ENCODE measurements around the gene STAT1. TPM values are rescaled to one million over a fixed set of nuclear protein-coding genes. Genes with fewer than 3 reads are reported as not detected.
A peak's percentile ranks its signal among the peaks of the same experiment; 100 is the strongest.

STAT1 gene
- total and polyA plus RNA-seq, 10 of the 15 experiments (the other 5 are each of a cell fraction or from before 2014, with no cell fraction given), result 81.8 to 398 (median 307) TPM

GRCh38 chr2:190981733-190982132 lies 32.2 kb downstream of the STAT1 start:
- DNase-seq (ENCODE audit: low read depth, low spot score) (no peak), ATAC-seq (peak; percentile 26), FAIRE-seq (peak; percentile 47)
- H3K27me3 ChIP-seq (replicated peaks in 1 of 2; ENCODE audit: control insufficient read depth in 2 of 2, insufficient read depth in 2 of 2, low read length in 1 of 2), result no peaks in the 10 kb centered on the region
- H3K4me1 ChIP-seq (ENCODE audit: control insufficient read depth, insufficient read depth, low read length), result no peaks in the 10 kb centered on the region
- ChIA-PET CTCF (interaction anchor here (0.6 to 1.9 kb wide), 5 partner anchors 14 to 1078 kb away, joined by 3 to 5 read pairs (median 3); no protein-coding TSS in a partner anchor), RAD21 (ENCODE audit: unreplicated experiment) (interaction anchor here (0.9 to 1.0 kb wide), 2 partner anchors 34 to 48 kb away, joined by 3 read pairs; no protein-coding TSS in a partner anchor), POLR2A (no interaction called here), SMC1A (ENCODE audit: uncharacterized antibody, unreplicated experiment) (interaction anchor here (1.0 to 1.5 kb wide), 4 partner anchors 8 to 31 kb away, joined by 3 to 8 read pairs (median 4); no protein-coding TSS in a partner anchor)
- H3K9me3 ChIP-seq (replicated peaks; ENCODE audit: control insufficient read depth, insufficient read depth, low read length), result no peaks in the 10 kb centered on the region
- BruUV-seq (replicated peaks), result TSS peak; percentile 5
- no peak overlapping the region for H3K9ac ChIP-seq (ENCODE audit: control insufficient read depth, insufficient read depth, low read length)
- H3K27ac ChIP-seq (ENCODE audit: control insufficient read depth, insufficient read depth), result no peak overlapping the region
- H3K79me2 ChIP-seq (ENCODE audit: control insufficient read depth, insufficient read depth, low read length), result no peaks in the 10 kb centered on the region; the same call in 1 of the 2 replicates
- intact Hi-C loops (cut with micrococcal nuclease; ENCODE audit: unreplicated experiment) (no loop called here), in situ Hi-C loops (cut with MboI) (no loop called here)
- peaks cover 17% of the 10 kb centered on the region for H4K20me1 ChIP-seq (ENCODE audit: control insufficient read depth, insufficient read depth)
- peaks cover 54 to 90% of the 10 kb centered on the region in 2 experiments for H3K36me3 ChIP-seq (ENCODE audit: control insufficient read depth in 2 of 2, insufficient read depth in 2 of 2, low read length in 1 of 2)
- TF ChIP-seq IRF3 (IDR thresholded peaks at IDR 0.05) (no peak), POLR2AphosphoS5 (IDR thresholded peaks at IDR 0.05; ENCODE audit: low read length) (peak; percentile 78), SPI1 (IDR thresholded peaks at IDR 0.05; ENCODE audit: borderline replicate concordance, insufficient read depth, low read depth, low read length) (no peak), POLR2A (IDR thresholded peaks at IDR 0.05; ENCODE audit: low read depth, low read length) (no peak), NFYB (IDR thresholded peaks at IDR 0.05; ENCODE audit: insufficient read depth, low read depth, low read length) (0 out of 2 replicates have a peak, but pooled peaks have one; percentile 6), SIN3A (IDR thresholded peaks at IDR 0.05; ENCODE audit: low read depth, low read length) (no peak), ATF3 (IDR thresholded peaks at IDR 0.05; ENCODE audit: borderline replicate concordance, extremely low read depth, low read depth, low read length) (no peak), MXI1 (IDR thresholded peaks at IDR 0.05; ENCODE audit: low read depth, low read length) (no peak)
- no peak overlapping the region for H3K4me3 ChIP-seq
- WGBS (ENCODE audit: insufficient coverage, insufficient replicate concordance, low lambda C conversion rate, missing lambda C conversion rate), result 58% methylated on average over 1 of the region's 1 CpG
- no peak overlapping the region for H3K4me2 ChIP-seq (ENCODE audit: control insufficient read depth, insufficient read depth)
- no peak overlapping the region for H2AFZ ChIP-seq (ENCODE audit: control insufficient read depth, low read depth, low read length)

All from GM12878 (cell line).